Stimulated activated CD8-positive, alpha-beta memory T cell treated with anti-CD3 and anti-CD28 coated beads, Interleukin-4, amount 100 ng/mL, for 4 hours (primary cell): ENCODE results near the gene SUCO.
"Not testable (repeated sequence)": the region's sequence is repeated elsewhere in the genome, so short reads cannot be mapped to it uniquely, and the experiment has no call there.

ENCODE experiments used
- DNase-seq, 2 donors: peaks; one replicate each; pipeline ENCODE4 v3.0.0-alpha.2; 2020; ENCODE audit warnings: low read depth in 2 of 2, low spot score in 1 of 2

Gene SUCO

GRCh38 chr1:172532700-172533512 lies at the start of gene SUCO:
Gene SUCO (plus strand): TSS chr1:172533150. CDS start chr1:172533436, 286 bp downstream.
- peak; percentile 98 to 99 for DNase-seq

- no peak for DNase-seq
These were observed 49.5 kb upstream of the SUCO start for GRCh38 chr1:172483448-172483847.

- DNase-seq, result no peak
These were observed 48.7 kb upstream of the SUCO start for GRCh38 chr1:172484252-172484651.

GRCh38 chr1:172485626-172486025 lies 47.3 kb upstream of the SUCO start:
- DNase-seq, result no peak

- DNase-seq, result no peak
These were observed 46.0 kb upstream of the SUCO start for GRCh38 chr1:172486805-172487454.

GRCh38 chr1:172487550-172487949 lies 45.4 kb upstream of the SUCO start:
- DNase-seq, result no peak

- DNase-seq, result no peak
These were observed 44.6 kb upstream of the SUCO start for GRCh38 chr1:172488393-172488792.

GRCh38 chr1:172489847-172490246 lies 43.1 kb upstream of the SUCO start:
- DNase-seq, result no peak

- no peak for DNase-seq
These were observed 40.5 kb upstream of the SUCO start for GRCh38 chr1:172492421-172492820.

- no peak for DNase-seq
These were observed 38.8 kb upstream of the SUCO start for GRCh38 chr1:172494166-172494565.

GRCh38 chr1:172496127-172496526 lies 36.8 kb upstream of the SUCO start:
- DNase-seq, result not testable (repeated sequence)

GRCh38 chr1:172496678-172497077 lies 36.3 kb upstream of the SUCO start:
- DNase-seq, result no peak

GRCh38 chr1:172497230-172497629 lies 35.7 kb upstream of the SUCO start:
- no peak for DNase-seq

- no peak for DNase-seq
These were observed 34.1 kb upstream of the SUCO start for GRCh38 chr1:172498857-172499256.

GRCh38 chr1:172499636-172500141 lies 33.3 kb upstream of the SUCO start:
- no peak for DNase-seq

GRCh38 chr1:172500207-172500606 lies 32.7 kb upstream of the SUCO start:
- DNase-seq, result no peak

- no peak for DNase-seq
These were observed 25.2 kb upstream of the SUCO start for GRCh38 chr1:172507741-172508140.

GRCh38 chr1:172510479-172510878 lies 22.5 kb upstream of the SUCO start:
- no peak for DNase-seq

- no peak for DNase-seq
These were observed 20.4 kb upstream of the SUCO start for GRCh38 chr1:172512591-172512990.

GRCh38 chr1:172513479-172513878 lies 19.5 kb upstream of the SUCO start:
- no peak for DNase-seq

GRCh38 chr1:172514108-172514507 lies 18.8 kb upstream of the SUCO start:
- no peak for DNase-seq

- no peak for DNase-seq
These were observed 17.5 kb upstream of the SUCO start for GRCh38 chr1:172515436-172515835.
